GM19397 (cell line): ENCODE data around the gene CD276.
"Not testable (repeated sequence)": the region's sequence is repeated elsewhere in the genome, so short reads cannot be mapped to it uniquely, and the experiment has no call there.

Experiments used
- ATAC-seq: cut with Tn5 transposase; IDR thresholded peaks from one replicate; pipeline ENCODE4 v1.9.1; 2021; ENCODE audit warnings: mild to moderate bottlenecking, moderate library complexity; ENCODE audit not compliant: unreplicated experiment

Gene CD276

DNA sequence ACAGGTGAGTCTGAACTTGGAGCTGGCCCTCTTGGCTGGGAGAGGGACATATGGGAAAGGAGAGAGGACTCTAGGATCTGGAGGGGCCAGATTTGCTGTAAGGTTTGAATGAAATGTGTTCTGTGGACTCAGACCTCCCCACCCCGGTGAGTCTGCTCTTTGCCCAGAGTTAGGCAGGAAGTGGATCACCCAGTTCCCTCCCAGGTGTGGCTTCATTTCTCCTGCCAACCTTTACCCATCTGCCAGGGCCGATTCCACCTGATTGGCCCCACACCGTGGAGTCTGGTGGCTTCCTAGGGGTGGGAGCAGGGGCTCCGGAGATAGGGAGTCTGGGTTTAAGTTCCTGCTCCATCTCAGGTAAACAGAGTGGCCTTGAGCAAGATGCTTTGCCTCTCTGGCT is 25.5 kb downstream of the CD276 start:
- no peak for ATAC-seq

DNA sequence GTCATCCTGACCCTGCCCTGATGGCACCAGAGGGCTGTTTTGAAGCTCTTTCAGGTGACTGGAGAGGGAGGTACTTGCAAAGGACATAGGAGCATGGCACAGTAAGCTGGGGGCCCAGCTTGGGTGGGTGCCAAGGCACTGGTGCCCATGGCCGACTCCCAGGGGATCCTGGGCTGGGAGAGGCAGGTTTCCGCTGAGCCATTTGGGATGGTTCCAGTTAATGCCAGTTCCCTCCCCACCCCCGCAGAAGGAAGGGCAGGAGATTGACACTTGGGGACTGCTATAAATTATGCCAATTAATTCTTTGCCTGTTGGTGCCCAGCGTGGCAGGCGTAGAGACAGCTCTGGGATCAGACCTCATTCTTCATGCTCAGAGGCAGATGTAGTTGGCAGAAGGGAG is 26.1 kb downstream of the CD276 start:
- ATAC-seq = no peak

DNA sequence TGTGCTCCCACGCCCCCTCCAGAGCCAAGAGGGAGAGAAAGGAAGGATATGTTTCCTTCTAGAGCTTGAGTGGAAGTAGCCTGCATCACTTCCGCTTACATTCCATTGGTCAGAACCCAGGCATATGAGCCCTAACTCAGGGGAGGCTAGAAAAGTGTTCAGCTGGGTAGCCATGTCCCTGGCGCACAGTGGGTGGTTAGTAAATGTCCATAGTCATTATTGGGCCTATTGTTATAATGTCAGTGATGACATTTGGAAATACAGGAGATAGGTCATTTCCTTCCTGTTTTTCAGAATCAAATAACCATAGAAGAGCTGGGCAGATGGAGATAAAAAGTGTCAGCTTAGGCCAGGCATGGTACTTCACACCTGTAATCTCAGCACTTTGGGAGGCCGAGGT is 27.3 kb downstream of the CD276 start:
- no peak for ATAC-seq

DNA sequence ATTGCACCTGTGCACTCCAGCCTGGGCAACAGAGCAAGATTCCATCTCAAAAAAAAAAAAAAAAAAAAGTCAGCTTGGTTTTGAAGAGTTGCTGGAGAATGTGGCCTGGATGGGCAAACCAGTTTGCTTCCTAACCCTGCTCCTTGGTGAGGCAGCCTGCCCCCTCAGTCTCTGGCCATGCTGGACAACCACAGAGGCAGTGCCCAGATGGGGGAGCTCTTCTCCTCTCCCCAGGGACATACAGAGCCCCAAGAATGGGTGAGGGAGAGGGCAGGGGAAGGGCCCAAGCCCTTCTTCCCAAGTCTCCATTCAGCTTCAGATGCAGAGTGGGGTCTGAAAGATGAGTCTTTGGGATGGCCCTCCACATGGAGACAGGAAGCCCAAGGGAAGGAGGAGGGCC is 27.9 kb downstream of the CD276 start:
- no peak for ATAC-seq

DNA sequence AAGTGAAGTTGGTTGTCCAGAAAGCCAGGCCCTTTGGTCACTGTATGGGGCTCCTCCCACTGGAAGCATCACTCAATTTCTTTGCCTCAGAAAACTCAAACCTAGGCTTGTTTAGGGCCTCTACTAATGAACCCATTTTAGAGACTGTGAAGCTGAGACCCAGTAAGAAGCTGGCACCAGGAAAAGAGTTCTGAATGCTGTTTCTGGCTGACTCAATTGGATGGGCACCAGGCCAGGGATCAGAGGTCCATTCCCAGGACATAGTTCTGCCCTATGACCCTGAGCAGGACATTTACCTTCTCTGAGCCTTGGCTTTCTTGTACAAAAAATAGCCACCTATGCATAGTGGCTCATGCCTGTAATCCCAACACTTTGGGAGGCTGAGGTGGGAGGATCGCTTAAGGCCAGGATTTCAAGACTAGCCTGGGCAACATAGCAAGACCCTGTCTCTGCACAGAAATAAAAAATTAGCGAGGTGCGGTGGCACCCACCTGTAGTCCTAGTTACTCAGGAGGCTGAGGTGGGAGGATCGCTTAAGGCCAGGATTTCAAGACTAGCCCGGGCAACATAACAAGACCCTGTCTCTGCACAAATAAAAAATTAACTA is 30.6 kb downstream of the CD276 start:
- ATAC-seq = no peak

DNA sequence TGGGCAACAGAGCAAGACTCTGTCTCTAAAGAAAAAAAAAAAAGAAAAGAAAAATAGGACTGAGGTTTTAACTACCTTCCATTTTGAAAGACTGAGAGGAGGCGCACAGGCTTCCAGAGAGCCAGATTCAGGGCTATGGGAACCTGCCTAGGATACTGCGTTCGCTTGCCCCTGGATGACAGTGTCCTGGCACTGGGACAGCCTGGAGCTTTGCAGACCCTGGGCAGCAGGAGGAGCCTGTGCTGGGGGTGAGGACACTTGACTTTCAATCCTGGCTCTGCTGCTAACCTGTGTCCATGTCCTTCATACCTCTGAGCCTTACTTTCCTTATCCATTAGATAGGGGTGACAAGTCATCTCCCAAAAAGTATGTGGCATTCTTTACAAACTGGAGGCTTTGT is 31.2 kb downstream of the CD276 start:
- no peak for ATAC-seq

DNA sequence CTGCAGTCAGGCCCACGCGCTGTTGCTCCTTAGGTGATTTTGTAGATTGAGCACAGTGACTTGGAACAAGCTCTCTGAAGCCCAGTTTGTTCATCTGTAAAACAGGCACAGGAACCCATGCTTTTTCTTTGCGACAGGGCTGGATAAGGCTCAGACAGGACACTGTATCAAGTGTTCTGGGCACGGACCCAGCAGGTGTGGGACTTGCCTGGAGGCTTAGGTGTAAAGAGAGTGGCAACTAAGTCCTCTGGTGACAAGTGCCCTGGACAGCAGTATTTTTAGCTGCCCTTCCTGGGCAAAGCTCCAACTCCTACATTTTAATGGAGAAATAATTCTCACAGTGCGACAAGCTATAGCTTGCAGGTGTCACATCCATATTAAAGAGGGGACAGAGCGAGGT is 32.2 kb downstream of the CD276 start:
- no peak for ATAC-seq

DNA sequence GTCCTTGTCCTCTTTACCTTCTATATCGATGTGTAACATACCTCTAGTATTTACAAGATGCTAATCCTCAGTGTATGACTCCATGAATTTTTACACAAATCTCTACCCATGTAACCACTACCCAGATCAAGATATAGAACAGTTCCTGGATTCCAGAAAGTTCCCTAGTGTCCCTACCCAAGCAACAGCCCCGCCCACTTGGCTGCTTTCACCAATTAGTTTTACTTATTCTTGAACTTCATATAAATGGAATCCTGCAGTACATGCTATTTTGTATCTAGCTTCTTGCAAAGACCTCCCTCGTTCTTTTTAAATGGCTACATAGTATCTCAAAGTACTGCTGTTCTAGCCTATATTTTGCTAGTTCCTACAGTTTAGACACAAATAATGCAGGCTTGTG is 33.0 kb downstream of the CD276 start:
- no peak for ATAC-seq

DNA sequence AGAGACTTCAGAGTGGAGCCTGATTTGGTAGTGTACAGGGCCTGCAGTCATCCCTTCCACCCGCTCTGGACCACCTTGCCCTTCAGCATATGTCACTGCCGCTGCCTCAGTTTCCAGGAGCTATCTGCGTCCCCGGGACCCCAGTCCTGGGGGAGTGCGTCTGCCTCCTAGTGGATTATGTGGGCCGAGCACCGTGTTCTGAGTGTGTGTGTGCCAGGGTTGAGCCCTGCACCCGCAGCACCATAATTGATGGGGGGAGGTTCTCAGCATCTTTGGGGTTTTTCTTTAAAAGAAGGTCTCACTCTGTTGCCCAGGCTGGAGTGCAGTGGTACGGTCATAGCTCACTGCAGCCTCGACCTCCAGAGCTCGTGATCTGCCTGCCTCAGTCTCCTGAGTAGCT is 33.6 kb downstream of the CD276 start:
- no peak for ATAC-seq

DNA sequence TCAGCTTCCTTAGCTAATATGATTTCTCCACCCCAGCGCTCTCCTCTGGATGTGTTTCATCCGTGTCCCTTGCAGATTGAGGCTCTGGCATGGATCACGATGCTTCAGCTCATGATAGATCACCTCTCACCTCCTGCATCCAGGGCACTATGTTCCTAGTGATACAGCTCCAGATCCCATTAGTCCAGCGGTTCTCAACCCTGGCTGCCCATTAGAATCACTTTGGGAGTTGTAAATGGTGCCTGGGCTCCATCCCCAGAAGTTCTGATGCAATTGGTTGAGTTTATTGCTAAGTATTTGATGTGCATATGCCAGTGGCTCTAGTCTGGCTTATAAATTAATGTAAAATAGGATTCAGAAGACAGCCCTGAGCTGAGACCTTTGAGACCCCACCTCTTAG is 34.5 kb downstream of the CD276 start:
- no peak for ATAC-seq

DNA sequence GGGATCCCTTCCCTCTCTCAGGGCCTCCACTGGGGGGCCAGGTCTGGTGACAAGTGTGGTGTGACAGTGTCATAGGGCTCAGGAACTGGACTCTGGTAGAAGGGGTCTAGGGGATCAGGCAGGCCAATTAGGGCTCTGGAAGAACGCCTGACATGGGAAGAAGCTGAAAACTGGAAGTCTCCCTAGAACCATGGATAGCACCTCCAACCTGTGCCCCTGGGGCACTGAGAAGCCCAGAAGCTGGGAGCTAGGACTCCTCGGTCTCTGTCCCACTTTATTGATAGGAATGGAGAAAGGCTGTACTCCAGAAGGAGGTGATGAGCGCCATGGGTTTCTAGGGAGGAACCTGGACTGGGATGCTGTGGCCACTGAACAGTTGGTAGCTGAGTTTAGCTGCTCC is 38.2 kb downstream of the CD276 start:
- ATAC-seq = no peak

DNA sequence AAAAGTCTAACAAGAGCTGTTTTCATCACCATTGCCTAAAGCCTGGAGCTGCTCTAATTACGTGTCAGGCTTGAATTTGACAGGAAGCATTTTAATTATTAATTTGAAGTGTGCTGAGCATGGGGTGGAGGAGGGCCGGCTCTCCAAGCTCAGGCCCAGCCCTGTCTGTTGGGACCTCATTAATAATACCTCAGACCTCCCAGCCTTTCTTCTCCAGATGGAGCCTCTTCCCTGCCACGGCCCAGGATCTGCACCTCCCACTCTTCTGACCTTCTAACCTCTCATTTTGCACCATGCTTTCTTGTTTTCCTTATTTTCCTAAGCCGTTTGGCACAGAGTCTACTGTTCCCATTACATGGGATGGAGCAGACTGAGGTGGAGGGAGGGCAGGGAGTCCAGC is 39.0 kb downstream of the CD276 start:
- no peak for ATAC-seq

DNA sequence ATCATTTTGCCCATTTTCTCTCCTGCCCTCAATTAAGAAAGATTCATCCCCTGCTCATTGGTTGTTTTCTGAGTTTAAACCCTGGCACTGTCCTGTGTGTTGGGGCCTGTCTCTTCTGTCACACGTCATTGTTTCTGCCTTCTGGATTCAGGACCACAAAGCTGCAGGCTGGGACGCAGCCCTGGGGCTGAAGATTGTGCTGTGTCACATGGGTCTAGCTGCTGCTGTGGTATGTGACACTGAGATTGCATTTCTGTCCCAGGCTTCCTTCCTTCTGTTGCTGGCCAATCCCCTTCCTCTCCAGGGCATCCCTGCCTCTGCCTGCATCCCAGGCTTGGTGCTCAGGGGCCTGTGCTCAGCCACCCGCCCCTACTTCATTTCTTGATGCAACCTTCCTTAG is 40.0 kb downstream of the CD276 start:
- no peak for ATAC-seq

DNA sequence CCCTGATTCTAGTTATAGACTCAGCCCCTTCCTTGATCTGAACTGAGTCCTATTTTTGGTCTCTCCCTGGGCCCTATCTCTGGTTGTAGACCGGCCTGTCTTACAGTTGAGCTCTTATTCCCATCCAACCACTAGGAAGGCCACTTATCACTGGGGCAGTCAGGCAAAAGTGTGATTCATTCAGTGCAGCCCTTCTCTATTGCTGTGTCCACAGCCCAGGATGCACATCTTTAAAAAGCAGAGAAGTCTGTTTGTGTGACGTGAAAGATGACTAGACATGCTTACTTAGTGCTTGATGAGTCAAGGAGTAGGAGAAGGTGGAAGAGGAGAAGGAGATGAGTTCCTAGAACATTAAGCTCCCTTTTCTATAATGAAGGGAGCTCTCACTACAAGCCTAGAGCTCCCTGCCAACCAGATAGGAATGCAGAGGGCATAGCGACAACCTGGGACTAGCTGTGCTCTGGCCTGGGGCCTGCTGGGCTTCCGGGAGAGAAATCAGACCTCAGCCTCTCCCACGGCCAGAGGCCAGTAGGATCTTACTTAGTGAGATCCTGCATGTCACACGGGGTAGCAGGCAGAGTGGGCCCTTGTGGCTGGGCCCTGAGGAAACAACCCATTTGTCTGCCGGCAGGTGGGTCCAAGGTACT is 43.3 kb downstream of the CD276 start:
- ATAC-seq = no peak

DNA sequence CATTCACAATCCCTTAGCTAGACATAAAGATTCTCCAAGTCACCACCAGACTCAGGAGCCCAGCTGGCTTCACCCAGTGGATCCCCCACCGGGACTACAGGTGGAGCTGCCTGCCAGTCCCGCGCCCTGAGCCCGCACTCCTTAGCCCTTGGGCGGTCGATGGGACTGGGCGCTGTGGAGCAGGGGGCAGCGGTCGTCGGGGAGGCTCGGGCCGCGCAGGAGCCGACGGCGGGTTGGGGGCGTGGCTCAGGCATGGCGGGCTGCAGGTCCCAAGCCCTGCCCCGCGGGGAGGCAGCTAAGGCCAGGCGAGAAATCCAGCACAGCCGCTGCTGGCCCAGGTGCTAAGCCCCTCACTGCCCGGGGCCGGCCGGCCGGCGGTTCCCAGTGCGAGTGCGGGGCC is 47.9 kb downstream of the CD276 start:
- not testable (repeated sequence) for ATAC-seq

DNA sequence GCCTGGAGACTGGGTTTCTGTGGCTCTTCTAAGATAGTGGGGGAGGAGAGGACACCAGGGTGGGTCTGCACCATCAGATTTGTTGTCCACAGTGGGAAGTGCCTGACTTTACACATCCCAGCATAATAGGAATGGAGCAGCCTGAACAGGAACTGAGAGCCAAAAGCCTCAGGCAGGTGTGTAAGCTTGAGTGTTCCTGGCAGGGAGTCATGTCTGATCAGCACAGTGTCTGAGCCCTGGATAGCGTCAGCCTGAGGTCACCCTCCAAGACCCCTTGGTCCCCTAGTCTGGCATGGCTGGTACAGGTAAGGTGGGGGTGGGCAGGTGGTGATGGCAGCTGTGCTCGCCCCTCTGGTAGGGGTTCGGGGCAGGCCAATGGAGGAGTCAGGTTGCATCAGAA is 48.7 kb downstream of the CD276 start:
- no peak for ATAC-seq

DNA sequence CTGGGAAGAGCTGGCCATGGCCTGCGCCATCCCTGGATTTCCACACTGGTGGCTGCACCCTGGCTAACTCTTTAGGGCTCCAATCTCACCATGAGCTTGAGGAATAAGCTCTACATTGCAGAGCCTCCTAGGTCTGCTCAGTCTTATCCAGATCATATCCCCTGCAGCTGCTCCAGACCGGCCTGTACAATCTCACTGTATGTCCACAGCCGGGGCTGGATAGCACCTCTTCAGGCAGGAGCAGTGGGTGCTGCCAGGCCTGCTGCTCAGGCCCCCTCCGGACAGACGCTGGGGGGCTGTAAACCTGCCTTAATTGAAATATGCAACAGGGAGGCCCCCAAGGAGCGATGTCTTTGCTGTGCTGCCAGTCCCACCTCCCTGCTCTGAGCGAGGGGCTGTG is 53.4 kb downstream of the CD276 start:
- no peak for ATAC-seq

DNA sequence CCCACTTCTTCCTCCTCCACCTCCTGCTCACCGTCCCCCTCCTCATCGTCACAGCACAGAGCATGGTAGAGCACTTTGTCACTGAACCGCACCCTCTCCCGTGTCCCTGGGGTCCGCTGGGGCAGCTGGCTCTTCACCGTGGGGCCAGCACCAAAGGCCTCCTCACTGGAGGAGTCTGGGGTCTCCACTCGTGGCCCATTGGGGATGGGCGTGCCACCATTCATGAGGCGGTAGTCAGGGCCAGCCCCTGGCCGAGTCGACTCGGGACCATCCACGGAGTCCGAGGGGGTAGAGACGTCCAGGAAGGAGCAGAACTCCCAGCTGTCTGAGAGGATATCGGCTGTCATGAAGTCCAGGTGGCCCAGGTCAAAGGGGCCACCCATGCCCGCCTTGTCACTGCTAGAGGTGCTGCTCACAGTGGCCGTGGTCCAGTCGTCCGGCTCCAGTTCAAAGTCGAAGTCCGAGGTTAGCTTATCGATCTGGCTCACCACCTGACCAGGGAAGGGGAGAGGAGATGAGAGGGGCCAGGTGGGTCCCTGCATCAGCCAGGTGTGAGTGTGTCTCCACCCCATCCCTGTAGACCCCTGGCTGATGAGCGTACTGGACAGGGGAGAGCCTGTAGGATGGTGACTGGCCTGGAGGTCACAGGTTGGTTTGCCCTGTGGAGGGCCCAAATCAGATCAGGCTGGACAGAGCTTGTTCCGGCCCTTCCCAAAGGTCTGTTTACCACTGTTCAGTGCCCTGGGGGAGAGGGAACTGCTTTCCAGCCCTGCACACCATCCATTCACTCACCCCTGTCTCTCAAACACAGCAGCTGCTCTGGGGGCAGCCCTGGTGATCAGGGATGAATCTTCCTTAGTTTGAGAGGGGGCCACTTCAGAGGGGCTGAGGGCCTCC is 56.2 kb downstream of the CD276 start:
- ATAC-seq = no peak

DNA sequence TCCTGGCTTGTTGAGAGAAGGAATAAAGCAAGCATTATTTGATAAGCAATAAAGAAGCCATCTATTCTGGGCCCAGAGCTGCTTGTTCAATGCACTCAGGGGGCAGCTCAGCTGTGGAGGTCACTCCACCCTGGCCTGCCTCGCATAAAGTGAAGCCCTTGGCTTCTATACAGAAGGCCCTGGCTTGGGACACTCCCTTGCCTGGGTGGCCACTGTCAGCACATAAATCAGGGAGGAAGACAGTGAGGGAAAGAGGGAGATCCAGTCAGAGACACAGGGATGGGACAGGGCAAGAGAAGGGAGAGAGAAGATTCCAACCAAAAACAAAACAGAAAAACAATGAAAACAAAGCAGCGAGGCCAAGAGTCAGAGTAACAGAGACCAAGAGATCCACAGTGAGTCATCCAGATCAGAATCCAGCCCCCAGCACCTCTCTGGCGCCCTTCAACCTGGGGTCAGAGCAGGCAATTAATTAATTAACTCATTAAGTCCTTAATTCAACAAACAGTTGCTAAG is 57.2 kb downstream of the CD276 start:
- ATAC-seq = no peak

DNA sequence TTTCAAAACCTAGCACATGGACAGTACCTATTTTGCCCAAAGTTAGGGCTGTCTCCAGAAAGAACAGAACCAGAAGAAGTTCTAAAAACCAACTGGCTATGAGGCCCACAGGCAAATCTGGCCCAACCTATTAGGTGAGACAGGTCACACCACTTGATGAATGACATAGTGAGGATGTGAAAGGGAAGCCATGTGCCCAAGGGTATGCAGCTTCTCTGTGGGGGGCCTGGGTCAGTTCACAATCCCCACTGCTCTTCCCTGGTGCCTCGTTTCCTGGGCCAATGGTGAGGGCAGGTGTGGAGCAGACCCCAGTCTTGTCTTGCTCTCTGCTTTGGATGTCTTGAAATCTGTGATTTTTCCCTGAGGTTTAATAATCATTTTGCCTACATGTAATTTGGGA is 60.1 kb downstream of the CD276 start:
- ATAC-seq = no peak

DNA sequence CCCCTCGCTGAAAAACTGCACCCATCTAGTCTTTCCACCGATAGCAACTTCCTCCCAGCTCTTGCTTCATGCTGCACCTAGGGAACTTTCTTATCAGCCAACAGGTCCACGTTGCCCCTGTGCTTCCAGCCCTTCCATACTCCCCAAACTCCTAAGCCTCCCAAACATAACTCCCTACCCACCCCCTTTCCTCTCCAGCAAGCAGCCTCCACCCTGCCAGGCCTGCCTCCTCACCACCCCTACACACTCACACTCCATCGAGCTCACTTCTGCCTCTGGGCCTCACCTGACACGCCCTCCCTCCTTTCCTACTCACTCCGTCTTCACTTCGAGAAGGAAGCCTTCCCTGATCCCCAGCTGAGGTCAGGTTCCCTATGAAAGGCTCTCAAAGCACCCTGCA is 60.9 kb downstream of the CD276 start:
- ATAC-seq = no peak

DNA sequence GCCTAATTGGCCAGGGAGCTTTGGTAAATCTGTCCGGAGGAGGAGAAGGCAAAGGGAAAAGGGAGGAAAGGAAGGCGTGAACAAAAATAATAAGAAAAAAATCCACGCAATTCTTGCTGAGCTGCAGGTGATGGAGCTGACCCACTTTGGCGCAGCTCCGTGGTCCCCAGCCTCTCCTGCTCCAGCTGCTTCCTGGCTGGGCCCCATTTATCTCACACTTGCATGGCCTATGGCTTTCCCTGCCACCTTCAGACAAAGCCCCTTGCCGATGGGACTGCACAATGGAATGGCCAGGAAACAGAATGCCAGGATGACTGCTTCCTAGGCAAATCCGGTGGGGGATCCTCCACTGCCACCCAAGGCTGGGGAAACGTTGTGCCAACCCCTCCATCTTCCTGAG is 62.1 kb downstream of the CD276 start:
- ATAC-seq = no peak
